Pancreas (tissue), 10 donors: ENCODE results near the gene CDKN1A. TPM values are rescaled to one million over a fixed set of nuclear protein-coding genes. Genes with fewer than 3 reads are reported as not detected.
"Not testable (repeated sequence)": the region's sequence is repeated elsewhere in the genome, so short reads cannot be mapped to it uniquely, and the experiment has no call there.

Source experiments
- ATAC-seq, 4 donors: fragments of 200-7000 bp; cut with Tn5 transposase; one replicate each; pipeline versions ENCODE4 v1.8.0 to v1.9.1; 2020; ENCODE audit warnings: mild to moderate bottlenecking in 4 of 4, moderate library complexity in 4 of 4
- DNase-seq, 6 donors: peaks; one replicate each; pipeline ENCODE4 v3.0.0-alpha.2; 2020
- FAIRE-seq: peaks from 2 replicates; lab custom pipeline; 2012; peaks lifted over from hg19 to GRCh38; lab: Jason Lieb, UNC
- H3K27ac ChIP-seq, 4 donors: fragments of 200-600 bp; sonication (generic); 1 replicate in 3 of 4; 2 replicates in 1 of 4; pipeline versions ENCODE4 v1.5.0 to v1.8.0; 2020
- H3K27me3 ChIP-seq, 4 donors: fragments of 200-600 bp; one replicate each; pipeline ENCODE4 v1.8.0; 2021
- H3K36me3 ChIP-seq, 3 donors: fragments of 200-600 bp; sonication (generic) in 1 of 3; one replicate each; pipeline versions ENCODE4 v1.5.0 to v1.8.0; 2020 to 2021
- H3K4me1 ChIP-seq, 3 donors: fragments of 200-600 bp; one replicate each; pipeline ENCODE4 v1.8.0; 2021
- H3K4me3 ChIP-seq, 4 donors: fragments of 200-600 bp; sonication (generic) in 2 of 4; one replicate each; pipeline versions ENCODE4 v1.5.0 to v1.8.0; 2020 to 2021
- H3K9me3 ChIP-seq, 4 donors: fragments of 200-600 bp; one replicate each; pipeline ENCODE4 v1.8.0; 2021
- WGBS, 2 donors: extraction: QIAGEN DNeasy Blood & Tissue Kit; methylation state at CpG; one replicate each; pipeline ENCODE4 v1.1.7; 2013; 5-methylcytosine and 5-hydroxymethylcytosine counted together
- intact Hi-C, 3 donors: fragments of 100-400 bp; cut with DNase I; formaldehyde crosslinking; loops; one replicate each; pipeline versions ENCODE4 v1.11.1 to v1.14.2; 2022
- polyA plus RNA-seq, 2 donors: library from polyadenylated mRNA; stranded (reverse); fragments of 200-250 nt; gene quantifications; one replicate each; pipeline ENCODE4 v1.2.3, GENCODE V29; 2013
- total RNA-seq, 6 donors: library from RNA; stranded (reverse); fragmentation: NEBNext Ultra II Directional in 4 of 6; extraction: Animal tissue kit (Norgen Biotek cat#: 25700) in 4 of 6; gene quantifications; one replicate each; pipeline versions ENCODE4 v1.2.1 to v1.2.4, GENCODE V29; 2021 to 2023
- TF ChIP-seq, protein P1 (sequence below), 4 donors: fragments of 200-600 bp; sonication (generic) in 3 of 4; IDR thresholded peaks; one replicate each; pipeline versions ENCODE4 v1.5.0 to v1.8.0; 2021; ENCODE audit warnings: antibody characterized with exemption in 4 of 4
- donor health status: healthy with polysubstance abuse.
- donor health status: DM: no; HTN: no; CAD: no; lungs with moderate emphysema.
- donor health status: DM: no; HTN: no; CAD: no.
- donor health status: control.
- donor health status: control.
- donor health status: Bipolar disorder and iron deficiency.
- donor health status: DM: yes; HTN: yes; CAD: no.
- donor health status: DM: no; HTN: no; CAD: no.
- donor health status: DM: no; HTN: no; CAD: no.
- donor health status: DM: yes; HTN: yes; CAD: no.

Gene CDKN1A
- total and polyA plus RNA-seq, 8 donors = 22.3 to 178 (median 44.1) TPM

DNA sequence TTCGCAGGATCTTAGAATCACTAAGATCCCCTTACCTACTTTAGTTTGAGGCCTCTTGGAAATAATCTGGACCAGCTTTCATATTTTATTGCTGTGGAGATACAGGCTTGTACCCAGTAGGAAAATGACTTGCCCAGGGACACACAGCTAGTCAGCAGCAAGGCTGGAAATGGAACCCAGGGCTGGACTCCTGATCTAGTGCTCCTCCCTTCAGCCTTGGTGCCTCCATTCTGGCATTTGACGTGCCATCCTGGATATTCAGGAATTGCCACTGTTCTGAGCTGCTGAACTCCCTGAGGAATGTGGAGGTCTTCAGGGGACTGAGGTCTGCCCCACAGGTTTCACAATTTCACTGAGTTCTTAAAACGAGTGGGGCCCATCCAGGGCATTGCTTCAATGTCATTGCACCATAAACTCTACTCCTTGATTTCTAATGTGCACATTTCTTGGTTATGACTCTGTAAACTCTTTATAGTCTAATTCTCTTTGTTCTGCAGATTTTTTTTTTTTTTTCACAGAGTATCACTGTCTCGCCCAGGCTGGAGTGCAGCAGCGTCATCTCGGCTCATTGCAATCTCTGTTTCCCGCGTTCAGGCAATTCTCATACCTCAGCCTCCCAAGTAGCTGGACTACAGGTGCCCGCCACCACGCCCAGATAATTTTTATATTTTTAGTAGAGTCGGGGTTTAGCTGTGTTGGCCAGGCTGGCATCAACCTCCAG lies 26.7 kb upstream of the CDKN1A start:
- H3K9me3 ChIP-seq = no peaks in the 10 kb centered on the region
- TF ChIP-seq, protein P1, sequence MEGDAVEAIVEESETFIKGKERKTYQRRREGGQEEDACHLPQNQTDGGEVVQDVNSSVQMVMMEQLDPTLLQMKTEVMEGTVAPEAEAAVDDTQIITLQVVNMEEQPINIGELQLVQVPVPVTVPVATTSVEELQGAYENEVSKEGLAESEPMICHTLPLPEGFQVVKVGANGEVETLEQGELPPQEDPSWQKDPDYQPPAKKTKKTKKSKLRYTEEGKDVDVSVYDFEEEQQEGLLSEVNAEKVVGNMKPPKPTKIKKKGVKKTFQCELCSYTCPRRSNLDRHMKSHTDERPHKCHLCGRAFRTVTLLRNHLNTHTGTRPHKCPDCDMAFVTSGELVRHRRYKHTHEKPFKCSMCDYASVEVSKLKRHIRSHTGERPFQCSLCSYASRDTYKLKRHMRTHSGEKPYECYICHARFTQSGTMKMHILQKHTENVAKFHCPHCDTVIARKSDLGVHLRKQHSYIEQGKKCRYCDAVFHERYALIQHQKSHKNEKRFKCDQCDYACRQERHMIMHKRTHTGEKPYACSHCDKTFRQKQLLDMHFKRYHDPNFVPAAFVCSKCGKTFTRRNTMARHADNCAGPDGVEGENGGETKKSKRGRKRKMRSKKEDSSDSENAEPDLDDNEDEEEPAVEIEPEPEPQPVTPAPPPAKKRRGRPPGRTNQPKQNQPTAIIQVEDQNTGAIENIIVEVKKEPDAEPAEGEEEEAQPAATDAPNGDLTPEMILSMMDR (IDR thresholded peaks at IDR 0.05) = no peak
- no peak overlapping the region for H3K27ac ChIP-seq
- intact Hi-C loops = no loop called here
- 93 to 95% methylated on average over 11 of the region's 11 CpGs for WGBS, 2 donors
- no peaks in the 10 kb centered on the region for H3K4me1 ChIP-seq
- FAIRE-seq (no peak), ATAC-seq (no peak), DNase-seq (no peak)
- no peak overlapping the region for H3K4me3 ChIP-seq
- H3K36me3 ChIP-seq = no peaks in the 10 kb centered on the region
- no peaks in the 10 kb centered on the region for H3K27me3 ChIP-seq

DNA sequence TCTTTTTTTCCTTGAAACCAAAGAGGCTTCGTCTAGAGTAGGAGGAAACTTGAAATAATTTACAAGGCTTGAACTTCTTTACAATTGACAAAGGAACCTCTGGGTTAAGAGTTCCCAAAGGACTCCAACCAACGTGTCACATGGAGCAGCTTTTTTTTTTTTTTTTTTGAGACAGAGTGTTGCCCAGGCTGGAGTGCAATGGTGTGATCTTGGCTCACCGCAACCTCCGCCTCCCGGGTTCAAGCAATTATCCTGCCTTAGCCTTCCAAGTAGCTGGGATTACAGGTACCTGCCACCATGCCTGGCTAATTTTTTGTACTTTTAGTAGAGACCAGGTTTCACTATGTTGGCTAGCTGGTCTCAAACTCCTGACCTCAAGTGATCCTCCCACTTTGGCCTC lies 24.0 kb upstream of the CDKN1A start:
- 83 to 84% methylated on average over 5 of the region's 5 CpGs for WGBS, 2 donors
- not testable (repeated sequence) for ATAC-seq, FAIRE-seq

GRCh38 chr6:36655085-36655724 lies 23.3 kb upstream of the CDKN1A start:
- intact Hi-C loops = no loop called here
- no peak for DNase-seq
- WGBS, 2 donors = 80 to 91% methylated on average over 6 of the region's 6 CpGs
- no peak for FAIRE-seq
- TF ChIP-seq, protein P1 (IDR thresholded peaks at IDR 0.05) = no peak
- no peaks in the 10 kb centered on the region for H3K27me3 ChIP-seq
- no peak overlapping the region for H3K27ac ChIP-seq
- ATAC-seq = no peak
- no peaks in the 10 kb centered on the region for H3K36me3 ChIP-seq
- no peaks in the 10 kb centered on the region for H3K4me1 ChIP-seq
- H3K4me3 ChIP-seq = no peak overlapping the region
- no peaks in the 10 kb centered on the region for H3K9me3 ChIP-seq

More for the DNA sequence above, 24.0 kb upstream of the CDKN1A start:
- H3K36me3 ChIP-seq, H3K27ac ChIP-seq, H3K27me3 ChIP-seq, intact Hi-C loops, DNase-seq, H3K4me3 ChIP-seq, H3K9me3 ChIP-seq, H3K4me1 ChIP-seq: not testable (repeated sequence)

DNA sequence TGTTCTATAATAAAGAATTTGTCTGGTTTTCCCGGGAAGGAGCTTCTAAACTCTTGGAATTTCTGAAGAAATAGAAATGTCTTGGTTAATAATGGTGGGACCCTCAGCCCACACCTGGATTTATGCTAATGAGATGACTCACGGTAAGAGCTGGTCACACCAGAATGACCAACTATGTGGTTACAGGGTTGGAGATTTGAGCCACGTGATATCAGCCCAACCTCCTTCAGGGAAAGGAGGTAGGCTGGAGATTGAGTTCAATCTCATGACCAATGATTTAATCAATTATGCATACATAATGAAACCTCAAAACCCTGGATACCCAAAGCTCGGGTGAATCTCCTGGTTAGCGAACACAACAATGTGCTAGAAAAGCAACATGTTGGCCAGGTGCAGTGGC lies 22.1 kb upstream of the CDKN1A start:
- no peaks in the 10 kb centered on the region for H3K4me1 ChIP-seq
- ATAC-seq (no peak), DNase-seq (no peak), FAIRE-seq (no peak)
- H3K36me3 ChIP-seq = no peaks in the 10 kb centered on the region
- no peak overlapping the region for H3K4me3 ChIP-seq
- no peaks in the 10 kb centered on the region for H3K9me3 ChIP-seq
- H3K27ac ChIP-seq = no peak overlapping the region
- intact Hi-C loops = no loop called here
- no peaks in the 10 kb centered on the region for H3K27me3 ChIP-seq
- 79 to 82% methylated on average over 5 of the region's 5 CpGs for WGBS, 2 donors
- TF ChIP-seq, protein P1 (IDR thresholded peaks at IDR 0.05) = no peak

GRCh38 chr6:36657271-36657670 lies 21.2 kb upstream of the CDKN1A start:
- Histone ChIP-seq H3K36me3 (no peaks in the 10 kb centered on the region), H3K4me3 (no peak overlapping the region), H3K9me3 (no peaks in the 10 kb centered on the region), H3K27me3 (no peaks in the 10 kb centered on the region), H3K4me1 (peaks cover 0 to 2% (median 2%) of the 10 kb centered on the region in 3 donors), H3K27ac (no peak overlapping the region)
- TF ChIP-seq, protein P1 (IDR thresholded peaks at IDR 0.05) = no peak
- DNase-seq = no peak
- WGBS, 2 donors = 94 to 96% methylated on average over 1 of the region's 1 CpG
- no peak for FAIRE-seq
- intact Hi-C loops = no loop called here
- ATAC-seq = no peak
